ENCODE measurements around the gene SLC11A1.

DNA sequence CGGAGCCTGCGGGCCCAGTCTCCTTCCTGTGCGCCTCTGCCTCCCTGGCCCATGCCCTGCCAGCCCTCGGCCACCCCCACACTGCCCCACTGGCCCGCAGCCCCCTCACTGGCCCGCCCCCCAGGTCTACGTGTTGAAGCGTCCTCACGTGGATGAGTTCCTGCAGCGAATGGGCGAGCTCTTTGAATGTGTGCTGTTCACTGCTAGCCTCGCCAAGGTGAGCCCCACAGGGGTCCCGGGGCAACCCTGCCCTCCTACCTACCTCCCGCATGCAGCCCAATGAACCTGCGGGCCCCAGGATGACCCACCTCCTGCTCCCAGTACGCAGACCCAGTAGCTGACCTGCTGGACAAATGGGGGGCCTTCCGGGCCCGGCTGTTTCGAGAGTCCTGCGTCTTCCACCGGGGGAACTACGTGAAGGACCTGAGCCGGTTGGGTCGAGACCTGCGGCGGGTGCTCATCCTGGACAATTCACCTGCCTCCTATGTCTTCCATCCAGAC lies 20.9 kb downstream of the SLC11A1 start:
- TF ChIP-seq, protein P1, sequence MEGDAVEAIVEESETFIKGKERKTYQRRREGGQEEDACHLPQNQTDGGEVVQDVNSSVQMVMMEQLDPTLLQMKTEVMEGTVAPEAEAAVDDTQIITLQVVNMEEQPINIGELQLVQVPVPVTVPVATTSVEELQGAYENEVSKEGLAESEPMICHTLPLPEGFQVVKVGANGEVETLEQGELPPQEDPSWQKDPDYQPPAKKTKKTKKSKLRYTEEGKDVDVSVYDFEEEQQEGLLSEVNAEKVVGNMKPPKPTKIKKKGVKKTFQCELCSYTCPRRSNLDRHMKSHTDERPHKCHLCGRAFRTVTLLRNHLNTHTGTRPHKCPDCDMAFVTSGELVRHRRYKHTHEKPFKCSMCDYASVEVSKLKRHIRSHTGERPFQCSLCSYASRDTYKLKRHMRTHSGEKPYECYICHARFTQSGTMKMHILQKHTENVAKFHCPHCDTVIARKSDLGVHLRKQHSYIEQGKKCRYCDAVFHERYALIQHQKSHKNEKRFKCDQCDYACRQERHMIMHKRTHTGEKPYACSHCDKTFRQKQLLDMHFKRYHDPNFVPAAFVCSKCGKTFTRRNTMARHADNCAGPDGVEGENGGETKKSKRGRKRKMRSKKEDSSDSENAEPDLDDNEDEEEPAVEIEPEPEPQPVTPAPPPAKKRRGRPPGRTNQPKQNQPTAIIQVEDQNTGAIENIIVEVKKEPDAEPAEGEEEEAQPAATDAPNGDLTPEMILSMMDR (conservative IDR thresholded peaks at IDR 0.05) = no peak
- no peak for TF ChIP-seq EZH2 (IDR thresholded peaks at IDR 0.05; ENCODE audit: low read depth)
